ENCODE measurements around the gene TLL1. TPM values are rescaled to one million over a fixed set of nuclear protein-coding genes. Genes with fewer than 3 reads are reported as not detected.

The TLL1 gene
- total RNA-seq, 2 donors from 2014 or later, result 3.4 to 3.6 TPM

DNA sequence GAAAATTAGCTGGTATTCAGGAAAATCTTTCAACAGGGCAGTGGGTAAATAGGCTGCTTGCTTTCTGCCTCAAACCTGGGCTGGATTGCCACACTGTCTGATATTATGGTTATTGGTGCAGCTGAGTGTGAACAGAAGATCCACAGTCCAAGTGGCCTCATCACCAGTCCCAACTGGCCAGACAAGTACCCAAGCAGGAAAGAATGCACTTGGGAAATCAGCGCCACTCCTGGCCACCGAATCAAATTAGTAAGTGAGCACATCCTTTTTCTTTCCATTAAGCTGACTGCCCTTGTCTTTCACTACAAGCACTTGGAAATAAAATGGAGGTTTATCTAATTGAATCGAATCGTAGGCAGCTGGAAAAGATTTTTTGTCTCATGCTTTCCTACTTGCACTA lies 204.7 kb downstream of the TLL1 start:
- DNase-seq, result no peak
- TF ChIP-seq, protein P1, sequence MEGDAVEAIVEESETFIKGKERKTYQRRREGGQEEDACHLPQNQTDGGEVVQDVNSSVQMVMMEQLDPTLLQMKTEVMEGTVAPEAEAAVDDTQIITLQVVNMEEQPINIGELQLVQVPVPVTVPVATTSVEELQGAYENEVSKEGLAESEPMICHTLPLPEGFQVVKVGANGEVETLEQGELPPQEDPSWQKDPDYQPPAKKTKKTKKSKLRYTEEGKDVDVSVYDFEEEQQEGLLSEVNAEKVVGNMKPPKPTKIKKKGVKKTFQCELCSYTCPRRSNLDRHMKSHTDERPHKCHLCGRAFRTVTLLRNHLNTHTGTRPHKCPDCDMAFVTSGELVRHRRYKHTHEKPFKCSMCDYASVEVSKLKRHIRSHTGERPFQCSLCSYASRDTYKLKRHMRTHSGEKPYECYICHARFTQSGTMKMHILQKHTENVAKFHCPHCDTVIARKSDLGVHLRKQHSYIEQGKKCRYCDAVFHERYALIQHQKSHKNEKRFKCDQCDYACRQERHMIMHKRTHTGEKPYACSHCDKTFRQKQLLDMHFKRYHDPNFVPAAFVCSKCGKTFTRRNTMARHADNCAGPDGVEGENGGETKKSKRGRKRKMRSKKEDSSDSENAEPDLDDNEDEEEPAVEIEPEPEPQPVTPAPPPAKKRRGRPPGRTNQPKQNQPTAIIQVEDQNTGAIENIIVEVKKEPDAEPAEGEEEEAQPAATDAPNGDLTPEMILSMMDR (IDR thresholded peaks at IDR 0.05), result no peak
- no peak for TF ChIP-seq POLR2A (IDR thresholded peaks at IDR 0.05)
- no peaks in the 10 kb centered on the region for H3K36me3 ChIP-seq (replicated peaks in 1 of 2; ENCODE audit: insufficient read depth in 1 of 2, low read depth in 2 of 2)
- H3K4me3 ChIP-seq, result no peak overlapping the region
- WGBS, 2 donors, result 77 to 91% methylated on average over 4 of the region's 4 CpGs
- H3K4me1 ChIP-seq, result no peaks in the 10 kb centered on the region
- no peaks in the 10 kb centered on the region for H3K27me3 ChIP-seq
- intact Hi-C loops (cut with DNase I), result no loop called here
- no peak for ATAC-seq
- no peaks in the 10 kb centered on the region for H3K9me3 ChIP-seq
- H3K27ac ChIP-seq, result no peak overlapping the region

DNA sequence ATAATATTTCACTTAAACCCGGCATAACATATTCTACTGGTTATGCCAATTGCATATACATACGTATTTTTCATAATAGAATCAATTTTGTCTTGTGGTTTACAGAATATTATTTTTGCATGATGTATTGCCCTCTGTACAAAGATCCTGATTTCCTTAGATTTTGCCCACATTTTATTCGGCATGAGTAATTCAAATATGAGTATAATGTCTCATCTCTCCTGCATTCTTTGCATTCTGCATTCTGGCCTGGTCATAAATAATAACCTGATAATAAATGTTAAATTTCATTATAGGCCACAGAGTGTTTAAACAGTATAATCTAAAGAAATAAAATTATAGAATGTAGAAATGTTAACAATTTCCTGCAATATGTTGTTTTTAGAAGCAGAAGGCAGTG lies 205.3 kb downstream of the TLL1 start:
- H3K27me3 ChIP-seq, result no peaks in the 10 kb centered on the region
- DNase-seq (no peak), ATAC-seq (no peak)
- no peaks in the 10 kb centered on the region for H3K4me1 ChIP-seq
- no peak for TF ChIP-seq POLR2A (IDR thresholded peaks at IDR 0.05)
- TF ChIP-seq, protein P1 (IDR thresholded peaks at IDR 0.05), result no peak
- intact Hi-C loops (cut with DNase I), result no loop called here
- no peaks in the 10 kb centered on the region for H3K9me3 ChIP-seq
- H3K4me3 ChIP-seq, result no peak overlapping the region
- no peaks in the 10 kb centered on the region for H3K36me3 ChIP-seq (replicated peaks in 1 of 2; ENCODE audit: insufficient read depth in 1 of 2, low read depth in 2 of 2)
- no peak overlapping the region for H3K27ac ChIP-seq
- WGBS, 2 donors, result 95 to 96% methylated on average over 3 of the region's 3 CpGs

DNA sequence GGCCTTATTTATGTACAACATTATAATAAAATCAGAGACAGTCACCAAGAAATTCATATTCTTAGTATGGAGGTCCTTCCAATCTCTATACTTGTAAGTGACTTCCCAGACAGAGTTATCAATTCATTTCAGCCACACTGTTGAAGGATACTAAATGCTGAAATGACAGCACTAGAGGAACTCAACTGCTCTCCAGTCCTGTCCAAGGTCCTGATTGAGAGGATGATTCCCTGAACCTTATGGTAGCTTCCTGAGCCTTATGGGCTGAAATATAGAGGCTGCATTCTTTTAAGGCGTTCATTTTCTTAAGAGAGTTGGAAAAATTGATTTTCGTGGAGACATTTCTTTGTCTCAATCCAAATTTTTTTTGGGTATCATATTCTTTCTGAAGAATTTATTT lies 205.9 kb downstream of the TLL1 start:
- intact Hi-C loops (cut with DNase I), result no loop called here
- TF ChIP-seq, protein P1 (IDR thresholded peaks at IDR 0.05), result no peak
- TF ChIP-seq POLR2A (IDR thresholded peaks at IDR 0.05), result no peak

DNA sequence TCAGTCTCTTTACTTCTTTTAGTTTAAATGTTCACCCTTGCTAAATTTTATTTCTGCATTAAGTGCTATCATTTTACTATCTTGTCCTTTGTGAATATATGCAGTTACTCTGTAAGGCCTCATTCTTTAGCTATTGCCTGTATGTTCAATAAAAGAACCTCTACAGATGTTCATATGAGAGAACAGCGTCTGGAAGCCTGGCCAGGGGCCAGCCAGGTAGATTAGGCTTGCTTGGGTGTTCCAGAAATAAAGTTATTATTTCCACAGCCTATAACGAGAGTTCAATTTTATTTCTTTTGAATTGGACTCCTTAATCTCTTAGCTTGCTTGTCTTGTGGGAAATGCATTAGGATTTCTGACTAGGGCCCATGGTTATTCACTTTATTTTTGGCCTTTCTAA lies 214.5 kb downstream of the TLL1 start:
- Histone ChIP-seq H3K27ac (no peak overlapping the region), H3K9me3 (no peaks in the 10 kb centered on the region), H3K4me1 (no peaks in the 10 kb centered on the region), H3K4me3 (no peak overlapping the region), H3K27me3 (no peaks in the 10 kb centered on the region), H3K36me3 (replicated peaks in 1 of 2; ENCODE audit: insufficient read depth in 1 of 2, low read depth in 2 of 2) (no peaks in the 10 kb centered on the region)
- intact Hi-C loops (cut with DNase I), result no loop called here
- 32% methylated on average over 2 of the region's 2 CpGs for WGBS, 2 donors
- TF ChIP-seq, protein P1 (IDR thresholded peaks at IDR 0.05), result no peak
- TF ChIP-seq POLR2A (IDR thresholded peaks at IDR 0.05), result no peak
- no peak for ATAC-seq
- DNase-seq, result peak; percentile 27 to 74 (median 34)

More for the DNA sequence above, 205.9 kb downstream of the TLL1 start:
- DNase-seq (no peak), ATAC-seq (no peak)
- H3K4me1 ChIP-seq, result no peaks in the 10 kb centered on the region
- H3K27me3 ChIP-seq, result no peaks in the 10 kb centered on the region
- 86 to 96% methylated on average over 2 of the region's 2 CpGs for WGBS, 2 donors
- no peaks in the 10 kb centered on the region for H3K9me3 ChIP-seq
- H3K36me3 ChIP-seq (replicated peaks in 1 of 2; ENCODE audit: insufficient read depth in 1 of 2, low read depth in 2 of 2), result no peaks in the 10 kb centered on the region
- H3K27ac ChIP-seq, result no peak overlapping the region
- H3K4me3 ChIP-seq, result no peak overlapping the region

DNA sequence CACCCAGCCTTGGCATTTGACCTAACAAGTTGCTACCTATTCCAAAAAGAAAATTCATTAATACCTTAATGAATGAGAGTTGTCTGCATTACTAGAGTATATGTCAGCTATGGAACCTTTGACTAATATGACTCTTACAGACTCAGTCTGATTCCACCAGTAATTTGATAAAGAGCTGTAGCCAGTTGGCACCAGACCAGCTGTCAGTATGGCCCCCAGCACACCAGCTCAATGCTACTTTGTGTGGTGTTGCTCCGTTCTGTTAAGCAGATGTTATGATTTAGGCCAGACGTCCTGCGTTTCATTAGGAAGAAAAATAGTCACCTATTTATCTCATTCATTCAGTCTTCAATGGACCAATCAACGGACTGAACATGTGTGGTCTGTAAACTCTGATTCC lies 215.5 kb downstream of the TLL1 start:
- TF ChIP-seq, protein P1 (IDR thresholded peaks at IDR 0.05), result no peak
- no peak for TF ChIP-seq POLR2A (IDR thresholded peaks at IDR 0.05)
- H3K4me1 ChIP-seq, result peaks cover 10% of the 10 kb centered on the region
- DNase-seq, result no peak
- WGBS, 2 donors, result 60 to 64% methylated on average over 4 of the region's 4 CpGs
- intact Hi-C loops (cut with DNase I), result no loop called here
- no peaks in the 10 kb centered on the region for H3K27me3 ChIP-seq
- no peak for ATAC-seq
- H3K36me3 ChIP-seq (replicated peaks in 1 of 2; ENCODE audit: insufficient read depth in 1 of 2, low read depth in 2 of 2), result no peaks in the 10 kb centered on the region
- H3K4me3 ChIP-seq, result no peak overlapping the region
- no peak overlapping the region for H3K27ac ChIP-seq
- H3K9me3 ChIP-seq, result no peaks in the 10 kb centered on the region

All from body of pancreas (tissue), 4 donors.